ENCODE data around the gene OVCA2.

- TF ChIP-seq POLR2A (IDR thresholded peaks at IDR 0.05), result no peak
- TF ChIP-seq CTCF (IDR thresholded peaks at IDR 0.05), result no peak
Observed at GRCh38 chr17:2071455-2072281, 29.8 kb downstream of the OVCA2 start.

Measured in body of pancreas (tissue), 4 donors.